Measurements from ENCODE around the gene CABP5.
A peak's percentile ranks its signal among the peaks of the same experiment; 100 is the strongest.
"Not testable (repeated sequence)": the region's sequence is repeated elsewhere in the genome, so short reads cannot be mapped to it uniquely, and the experiment has no call there.

The CABP5 gene

DNA sequence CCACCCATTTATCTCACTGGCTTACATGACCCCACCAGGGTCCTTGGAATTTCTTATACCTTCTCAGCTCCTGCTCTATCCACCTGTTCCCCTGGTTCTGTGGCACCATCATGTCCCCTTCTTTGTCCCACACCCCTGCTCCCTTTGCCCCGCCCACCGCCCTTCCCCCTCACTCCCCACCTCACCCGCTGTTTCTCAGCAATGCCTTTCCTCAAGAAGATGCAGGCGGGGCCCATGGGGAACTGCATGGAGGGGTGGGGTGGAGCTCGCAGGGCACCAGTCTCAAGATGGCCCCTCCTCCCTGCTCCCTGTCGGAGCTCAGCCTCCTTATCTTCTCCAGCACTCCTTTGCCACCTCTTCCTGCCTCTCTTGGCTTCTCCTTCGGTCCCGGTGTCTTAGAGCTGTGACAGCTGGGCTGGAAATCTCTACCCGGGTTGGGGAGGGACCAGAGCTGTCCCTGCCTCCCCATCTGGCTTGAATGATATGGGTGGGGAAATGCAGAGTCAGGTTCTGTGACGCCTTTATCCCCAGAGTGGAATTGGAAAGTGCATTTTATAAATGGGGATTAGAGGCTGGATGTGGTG, at the start of gene CABP5:
CABP5 (minus strand) TSS at position 405 of the 584 bp plus-strand sequence; CDS start at position 248, 157 bp downstream.
- DNase-seq (ENCODE audit: low spot score), result no peak

DNA sequence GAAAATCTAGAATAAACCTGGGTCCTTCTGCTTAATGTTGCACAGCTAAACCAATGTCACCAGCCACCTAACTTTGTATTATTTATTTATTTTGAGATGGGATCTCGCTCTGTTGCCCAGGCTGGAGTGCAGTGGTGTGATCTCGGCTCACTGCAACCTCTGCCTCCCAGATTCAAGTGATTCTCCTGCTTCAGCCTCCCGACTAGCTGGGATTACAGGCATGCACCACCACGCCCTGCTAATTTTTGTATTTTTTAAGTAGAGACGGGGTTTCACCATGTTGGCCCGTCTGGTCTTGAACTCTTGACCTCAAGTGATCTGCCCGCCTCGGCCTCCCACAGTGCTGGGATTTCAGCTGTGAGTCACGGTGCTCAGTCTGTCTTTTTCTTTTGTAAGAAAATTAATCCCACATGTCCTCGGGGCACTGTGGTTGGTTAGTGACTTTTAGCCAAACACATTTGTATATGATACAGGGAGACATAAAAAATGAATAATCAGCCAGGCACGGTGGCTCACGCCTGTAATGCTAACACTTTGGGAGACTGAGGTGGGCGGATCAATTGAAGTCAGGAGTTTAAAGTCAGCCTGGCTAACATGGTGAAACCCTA, 47.3 kb upstream of the CABP5 start:
- DNase-seq (ENCODE audit: low spot score), result not testable (repeated sequence)

DNA sequence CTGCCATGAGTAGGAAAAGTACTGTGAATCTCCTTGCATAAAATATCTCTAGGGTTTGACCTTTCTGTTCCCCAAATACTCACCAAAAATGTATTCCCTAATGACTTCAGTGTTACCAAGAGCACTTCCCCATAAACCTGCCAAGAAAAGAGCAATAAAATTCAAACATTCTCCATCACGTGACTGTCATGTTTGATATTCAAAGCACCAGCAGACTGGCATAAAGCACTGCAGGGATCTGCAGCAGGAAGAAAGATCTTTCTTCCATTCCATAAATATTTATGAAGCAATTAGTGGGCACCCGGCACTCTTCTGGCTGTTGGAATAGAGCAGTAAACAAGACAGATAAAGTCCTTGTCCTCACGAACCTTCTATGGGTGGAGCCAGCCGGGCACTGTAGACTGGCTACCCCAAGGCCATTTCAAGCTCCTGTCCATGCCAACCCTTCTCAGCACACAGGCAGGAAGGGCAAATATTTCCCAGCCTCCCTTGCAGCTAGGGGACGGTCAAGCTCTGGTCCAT, 46.5 kb upstream of the CABP5 start:
- no peak for DNase-seq (ENCODE audit: low spot score)

DNA sequence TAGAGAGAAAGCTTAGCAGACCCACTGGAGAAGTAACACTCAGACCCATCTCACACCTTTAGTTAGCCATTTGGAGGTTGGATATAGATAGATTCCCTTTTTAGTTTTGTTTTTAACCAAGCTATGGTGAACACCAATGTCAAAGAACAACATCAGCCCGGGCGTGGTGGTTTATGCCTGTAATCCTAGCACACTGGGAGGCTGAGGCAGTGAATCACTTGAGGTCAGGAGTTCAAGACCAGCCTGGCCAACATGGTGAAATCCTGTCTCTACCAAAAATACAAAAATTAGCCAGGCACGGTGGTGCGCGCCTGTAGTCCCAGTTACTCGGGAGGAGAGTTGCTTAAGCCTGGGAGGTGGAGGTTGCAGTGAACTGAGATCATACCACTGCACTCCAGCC, 45.1 kb upstream of the CABP5 start:
- DNase-seq (ENCODE audit: low spot score), result not testable (repeated sequence)

DNA sequence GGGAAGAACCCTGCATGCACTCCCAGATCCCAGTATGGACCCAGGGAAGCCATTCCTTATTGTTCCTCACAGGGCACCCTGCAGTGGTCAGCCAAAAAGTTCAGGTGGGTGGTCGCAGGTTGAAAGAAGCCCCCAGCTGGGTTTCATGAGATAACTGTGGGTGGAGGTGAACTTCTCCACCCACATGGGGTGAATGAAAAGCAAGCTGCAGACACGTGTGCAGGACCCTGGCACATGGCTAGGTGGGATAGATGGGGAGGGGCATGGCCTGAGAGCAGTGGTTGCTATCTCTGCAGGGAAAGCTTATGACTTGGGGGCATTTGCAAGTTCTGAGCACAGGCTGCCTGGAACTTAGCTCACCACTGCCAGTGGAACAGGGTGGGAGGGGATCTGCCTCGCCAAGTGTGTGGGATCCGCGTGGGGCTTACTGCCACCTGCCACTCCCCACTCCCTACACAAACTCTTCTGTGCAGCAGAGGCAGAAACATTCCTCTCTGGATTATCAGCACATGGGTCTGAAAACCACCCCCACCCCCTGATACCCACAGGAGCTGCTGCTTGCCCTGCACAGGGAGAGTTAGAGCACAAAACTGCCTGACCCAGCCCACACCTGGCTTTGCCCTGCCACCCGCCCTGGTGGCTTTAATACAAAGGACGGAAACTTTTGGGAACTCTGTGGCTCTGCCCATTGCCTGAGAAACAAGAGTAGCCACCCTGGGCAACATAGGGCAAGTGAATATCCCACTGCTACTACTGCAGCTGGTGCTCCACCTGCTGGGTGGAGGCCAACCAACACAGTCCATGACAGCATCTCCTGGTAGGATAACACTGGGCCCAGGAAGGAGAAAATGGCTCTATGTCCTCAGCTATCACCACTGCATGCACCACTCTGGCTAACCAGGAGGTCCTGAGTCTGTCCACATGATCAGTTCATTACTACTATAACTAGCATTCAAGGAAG, 42.3 kb upstream of the CABP5 start:
- DNase-seq (ENCODE audit: low spot score), result peak; percentile 26

DNA sequence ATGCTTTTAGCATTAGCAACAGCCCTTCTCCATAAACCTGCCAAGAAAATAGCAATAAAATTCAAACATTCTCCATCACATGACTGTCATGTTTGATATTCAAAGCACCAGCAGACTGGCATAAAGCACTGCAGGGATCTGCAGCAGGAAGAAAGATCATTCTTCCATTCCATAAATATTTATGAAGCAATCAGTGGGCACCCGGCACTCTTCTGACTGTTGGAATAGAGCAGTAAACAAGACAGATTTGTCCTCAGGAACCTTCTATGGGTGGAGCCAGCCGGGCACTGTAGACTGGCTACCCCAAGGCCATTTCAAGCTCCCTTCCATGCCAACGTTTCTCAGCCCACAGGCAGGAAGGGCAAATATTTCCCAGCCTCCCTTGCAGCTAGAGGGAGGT, 41.2 kb upstream of the CABP5 start:
- no peak for DNase-seq (ENCODE audit: low spot score)

DNA sequence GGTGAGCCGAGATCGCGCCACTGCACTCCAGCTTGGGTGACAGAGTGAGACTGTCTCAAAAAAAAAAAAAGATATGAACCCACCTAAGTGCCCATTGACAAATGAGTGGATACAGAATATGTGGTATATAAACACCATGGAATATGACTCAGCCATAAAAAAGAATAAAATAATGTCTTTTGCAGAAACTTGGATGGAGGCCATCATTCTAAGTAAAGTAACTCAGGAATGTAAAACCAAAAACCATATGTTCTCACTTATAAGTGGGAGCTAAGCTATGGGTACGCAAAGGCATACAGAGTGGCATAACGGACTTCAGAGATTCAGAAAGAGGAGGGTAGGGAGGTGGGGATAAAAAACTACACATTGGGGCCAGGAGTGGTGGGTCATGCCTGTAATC, 37.2 kb upstream of the CABP5 start:
- no peak for DNase-seq (ENCODE audit: low spot score)

DNA sequence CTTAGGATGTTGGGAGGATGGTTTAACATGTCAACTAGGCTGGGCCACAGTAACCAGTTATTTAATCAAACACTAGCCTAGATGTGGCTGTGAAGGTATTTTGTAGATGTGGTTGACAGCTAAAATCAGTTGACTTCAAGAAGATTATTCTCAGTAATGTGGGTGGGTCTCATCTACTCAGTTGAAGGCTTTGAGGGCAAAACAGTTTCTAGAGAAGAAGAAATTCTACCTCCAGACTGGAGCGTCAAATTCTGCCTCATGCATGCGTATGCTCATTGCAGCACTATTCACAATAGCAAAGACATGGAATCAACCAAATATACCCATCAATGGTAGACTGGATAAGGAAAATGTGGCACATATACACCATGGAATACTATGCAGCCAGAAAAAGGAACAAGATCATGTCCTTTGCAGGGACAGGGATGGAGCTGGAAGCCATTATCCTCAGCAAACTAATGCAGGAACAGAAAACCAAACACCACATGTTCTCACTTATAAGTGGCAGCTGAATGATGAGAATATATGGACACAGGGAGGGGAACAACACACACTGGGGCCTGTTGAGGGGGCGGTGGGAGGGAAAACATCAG, 26.4 kb upstream of the CABP5 start:
- DNase-seq (ENCODE audit: low spot score), result not testable (repeated sequence)

DNA sequence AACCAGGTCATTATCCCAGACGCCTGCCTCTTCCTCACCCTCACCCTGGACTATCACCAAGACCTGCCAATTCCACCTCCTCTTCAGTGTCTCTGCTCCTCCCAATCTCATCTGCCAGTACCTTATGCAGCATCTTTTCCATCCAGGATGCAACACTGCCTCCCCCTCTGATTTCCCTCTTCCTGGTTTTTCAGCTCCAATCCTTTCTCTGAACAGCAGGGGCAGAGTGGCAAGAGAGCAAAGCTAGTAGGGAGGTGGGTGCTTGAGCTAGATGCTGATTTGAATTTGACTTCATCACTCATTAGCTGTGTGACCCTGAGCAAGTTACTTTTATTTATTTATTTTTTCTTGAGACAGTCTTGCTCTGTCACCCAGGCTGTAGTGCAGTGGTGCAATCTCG, 25.6 kb upstream of the CABP5 start:
- peak; percentile 26 for DNase-seq (ENCODE audit: low spot score)

DNA sequence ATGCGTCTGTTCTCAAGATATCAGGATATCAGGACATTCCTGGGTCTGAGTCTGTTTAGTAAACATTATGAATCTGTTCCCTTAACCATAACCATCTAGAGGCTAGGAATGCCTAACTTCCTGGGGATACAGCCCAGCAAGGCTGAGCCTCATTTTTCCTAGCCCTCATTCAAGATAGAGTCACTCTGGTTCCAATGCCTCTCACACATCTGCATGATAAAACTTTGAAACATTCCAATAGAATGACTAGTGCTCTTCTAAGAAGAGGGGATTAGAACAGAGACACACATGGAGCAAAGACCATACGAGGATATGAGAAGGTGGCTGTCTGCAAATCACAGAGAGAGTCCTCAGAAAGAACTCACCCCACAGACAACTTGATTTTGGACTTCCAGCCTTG, 20.6 kb upstream of the CABP5 start:
- no peak for DNase-seq (ENCODE audit: low spot score)

DNA sequence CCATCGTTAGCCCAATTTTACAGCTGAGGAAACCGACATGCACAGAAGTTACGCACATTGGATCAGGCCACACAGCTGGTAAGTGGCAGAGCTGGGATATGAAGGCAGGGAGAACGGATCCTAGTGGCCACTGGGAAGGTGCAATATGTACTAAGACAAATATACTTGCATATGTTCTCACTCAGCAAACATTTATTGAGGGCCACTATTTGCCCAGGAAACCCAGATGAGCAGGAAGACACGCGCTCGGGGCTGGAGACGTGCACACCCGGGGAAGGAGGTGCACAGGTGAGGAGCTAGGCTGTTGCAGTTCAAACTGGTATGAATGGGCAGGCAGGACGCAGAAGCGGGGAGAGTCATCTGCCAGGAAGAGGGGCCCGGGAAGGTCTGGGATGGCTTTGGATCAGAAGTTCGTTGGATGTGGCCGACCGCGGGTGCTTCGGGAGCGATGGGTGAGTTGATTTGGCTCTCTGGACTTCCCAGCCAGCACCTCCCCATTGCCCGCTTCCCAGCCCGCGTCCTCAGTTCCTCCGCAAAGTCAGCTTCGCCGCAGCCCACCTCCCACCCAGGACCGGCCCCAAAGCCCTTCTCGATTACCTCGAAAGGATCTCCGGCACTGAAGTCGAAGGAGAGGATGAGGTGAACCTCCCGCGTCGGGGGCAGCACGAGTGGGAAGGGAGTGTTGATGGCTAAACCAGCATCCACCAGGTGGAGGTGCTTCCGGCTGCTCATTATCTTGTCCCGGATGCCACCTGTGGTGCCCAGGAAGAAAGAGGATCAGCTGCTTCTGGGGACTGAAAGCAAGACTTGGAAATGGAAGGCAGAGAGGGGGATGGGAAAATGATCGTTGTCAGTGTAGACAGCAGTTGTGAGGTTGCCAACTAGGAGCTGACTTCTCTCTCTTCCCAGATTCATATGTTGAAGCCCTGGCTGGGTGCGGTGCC, 17.8 kb upstream of the CABP5 start:
- no peak for DNase-seq (ENCODE audit: low spot score)

DNA sequence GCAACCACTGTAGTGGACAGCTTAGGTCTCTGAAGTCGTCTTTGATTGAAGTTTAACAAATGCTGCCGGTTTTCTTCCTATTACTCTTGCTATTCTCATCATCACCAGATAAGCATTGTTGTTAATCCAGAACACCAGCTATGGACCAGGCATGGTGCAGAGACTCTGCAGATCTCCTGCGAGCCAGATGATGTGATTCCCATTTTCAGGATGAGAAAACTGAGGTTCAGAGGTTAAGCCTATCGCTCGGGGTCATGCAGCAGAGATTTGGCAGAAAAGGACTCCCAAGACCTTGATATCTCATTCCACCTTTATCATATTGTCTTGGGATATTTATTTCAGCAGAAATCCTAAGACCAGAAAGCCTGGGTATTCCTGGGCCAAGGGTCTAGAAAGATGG, 16.5 kb upstream of the CABP5 start:
- no peak for DNase-seq (ENCODE audit: low spot score)

DNA sequence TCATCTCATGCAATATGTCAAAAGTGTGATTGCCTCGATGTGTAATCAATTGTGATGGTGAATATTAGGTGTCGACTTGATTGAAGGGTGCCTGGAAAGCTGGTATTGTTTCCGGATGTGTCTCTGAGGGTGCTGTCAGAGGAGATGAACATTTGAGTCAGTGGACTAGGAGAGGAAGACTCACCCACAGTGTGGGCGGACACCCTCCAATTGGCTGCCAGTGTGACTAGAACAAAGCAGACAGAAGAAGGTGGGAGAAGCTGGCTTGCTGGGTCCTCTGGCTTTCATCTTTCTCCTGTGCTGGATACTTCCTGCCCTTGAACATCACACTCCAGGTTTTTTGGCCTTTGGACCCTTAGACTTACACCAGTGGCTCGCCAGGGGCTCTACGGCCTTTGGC, 15.5 kb upstream of the CABP5 start:
- no peak for DNase-seq (ENCODE audit: low spot score)

DNA sequence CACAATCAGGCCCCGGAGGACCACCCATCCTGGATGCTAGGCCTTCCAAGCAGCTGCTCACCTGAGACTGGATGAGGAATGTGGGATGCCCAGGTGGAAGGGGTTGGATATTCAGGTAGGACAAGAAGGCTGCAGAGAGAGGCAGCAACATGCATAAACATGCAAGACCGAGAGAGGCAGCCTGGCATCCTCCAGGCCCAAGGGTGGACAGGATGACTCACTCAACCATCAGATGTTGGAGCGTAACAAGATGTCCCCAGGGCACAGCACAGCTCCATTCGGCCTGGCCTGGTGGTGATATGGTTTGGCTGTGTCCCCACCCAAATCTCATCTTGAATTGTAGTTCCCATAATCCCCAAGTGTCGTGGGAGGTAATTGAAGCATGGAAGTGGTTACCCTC, 10.0 kb upstream of the CABP5 start:
- no peak for DNase-seq (ENCODE audit: low spot score)

DNA sequence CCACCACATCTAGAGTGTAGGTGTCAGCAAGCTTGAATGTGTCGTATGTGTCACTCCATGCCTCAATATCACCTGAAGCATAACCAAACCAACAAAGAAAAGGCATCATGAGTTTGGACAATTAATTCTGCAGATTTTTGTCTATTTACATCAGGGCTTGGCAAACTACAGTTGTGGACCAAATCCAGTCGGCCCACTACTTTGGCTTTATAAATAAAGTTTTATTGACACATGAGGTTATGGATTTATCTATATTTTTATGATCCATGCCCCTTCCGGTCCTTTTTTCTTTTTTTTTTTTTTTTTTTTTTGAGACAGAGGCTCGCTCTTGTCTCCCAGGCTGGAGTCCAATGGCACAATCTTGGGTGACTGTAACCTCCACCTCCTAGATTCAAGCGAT, 9.2 kb upstream of the CABP5 start:
- no peak for DNase-seq (ENCODE audit: low spot score)

DNA sequence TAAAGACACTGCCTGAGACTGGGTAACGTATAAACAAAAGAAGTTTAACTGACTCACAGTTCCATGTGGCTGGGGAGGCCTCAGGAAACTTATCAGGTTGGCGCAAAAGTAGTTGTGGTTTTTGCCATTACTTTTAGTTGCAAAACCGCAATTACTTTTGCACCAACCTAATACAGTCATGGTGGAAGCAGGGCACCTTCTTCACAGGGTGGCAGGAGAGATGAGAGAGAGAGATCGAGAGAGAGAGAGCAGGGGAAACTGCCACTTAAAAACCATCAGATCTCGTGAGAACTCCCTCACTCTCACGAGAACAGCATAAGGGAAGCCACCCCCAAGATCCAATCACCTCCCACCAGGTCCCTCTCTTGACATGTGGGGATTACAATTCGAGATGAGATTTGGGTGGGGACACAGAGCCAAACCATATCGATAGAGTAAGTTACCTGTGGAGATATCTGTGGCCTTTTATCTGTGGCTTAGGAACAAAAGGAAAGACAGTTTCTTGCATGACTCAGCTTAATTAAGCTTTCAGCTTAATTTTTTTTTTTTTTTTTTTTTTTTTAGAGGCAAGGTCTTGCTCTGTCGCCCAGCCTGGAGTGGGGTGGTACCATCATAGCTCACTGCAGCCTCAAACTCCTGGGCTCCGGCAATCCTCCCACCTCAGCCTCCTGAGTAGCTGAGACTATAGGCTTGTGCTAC, 7.6 kb upstream of the CABP5 start:
- no peak for DNase-seq (ENCODE audit: low spot score)

DNA sequence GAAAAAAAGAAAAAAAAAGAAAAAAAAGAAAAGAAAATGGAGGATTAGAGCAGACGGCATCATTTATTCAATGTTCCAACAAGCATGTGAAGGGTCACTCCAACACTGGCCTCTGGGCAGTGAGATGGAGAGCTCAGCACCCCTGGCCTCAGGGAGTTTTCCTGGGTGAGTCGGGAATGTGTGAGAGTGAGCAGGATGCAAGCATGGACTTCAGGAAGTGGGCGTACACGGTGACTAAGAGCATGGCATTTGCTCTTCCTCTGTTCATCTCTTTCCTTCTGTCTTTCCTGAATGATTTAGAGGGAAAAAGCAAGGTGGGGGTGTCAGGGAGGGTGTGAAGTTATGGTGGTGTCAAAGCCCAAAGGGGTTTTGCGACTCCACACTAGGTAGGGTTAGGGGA, 682 bp upstream of the CABP5 start:
- DNase-seq (ENCODE audit: low spot score), result no peak

DNA sequence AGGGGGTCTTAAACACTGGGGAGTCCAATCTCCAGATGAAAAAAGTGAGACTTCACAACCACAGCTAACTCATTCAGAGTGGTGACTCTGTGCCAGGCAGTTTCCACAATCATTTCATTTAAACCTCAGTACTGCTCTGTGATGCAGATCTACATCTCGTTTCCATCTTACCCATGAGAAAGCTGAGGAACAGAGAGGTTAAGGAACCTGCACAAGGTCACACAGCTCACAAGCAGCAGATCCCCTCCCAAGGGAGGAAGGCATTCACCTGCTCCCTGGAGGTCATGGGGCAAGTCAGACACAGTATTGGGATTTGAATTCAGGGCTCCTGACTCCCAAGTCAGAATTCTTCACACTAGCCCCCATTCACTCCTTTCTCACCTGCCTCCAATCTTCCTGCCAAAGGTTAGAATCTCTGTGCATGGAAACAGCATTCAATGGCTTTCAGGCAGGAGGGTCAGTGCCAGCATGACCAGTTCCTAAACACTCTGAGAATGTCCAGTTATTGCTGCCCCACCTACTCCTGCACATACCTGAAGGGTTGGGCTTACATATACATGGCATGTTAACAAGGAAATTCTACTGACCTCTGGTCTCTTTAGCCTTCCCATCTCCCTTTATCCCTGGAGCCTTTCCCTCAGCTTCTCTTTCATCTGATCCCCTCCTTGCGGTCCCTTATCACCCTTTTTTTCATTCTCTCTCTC, 1.9 kb downstream of the CABP5 start:
- DNase-seq (ENCODE audit: low spot score), result no peak

DNA sequence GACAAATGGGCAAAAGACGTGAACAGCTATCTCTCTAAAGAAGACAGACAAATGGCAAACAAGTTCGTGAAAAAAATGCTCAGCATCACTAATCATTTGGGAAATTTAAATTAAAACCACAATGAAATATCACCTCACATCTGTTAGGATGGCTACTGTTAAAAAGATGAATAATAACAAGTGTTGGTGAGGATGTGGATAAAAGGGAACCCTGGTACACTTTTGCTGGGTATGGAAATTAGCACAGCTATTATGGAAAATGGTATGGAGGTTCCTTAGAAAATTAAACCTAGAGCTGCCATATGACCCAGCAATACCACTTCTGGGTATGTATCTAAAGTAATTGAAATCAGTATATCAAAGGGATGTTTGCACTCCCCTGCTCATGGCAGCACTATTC, 7.1 kb downstream of the CABP5 start:
- DNase-seq (ENCODE audit: low spot score), result no peak

DNA sequence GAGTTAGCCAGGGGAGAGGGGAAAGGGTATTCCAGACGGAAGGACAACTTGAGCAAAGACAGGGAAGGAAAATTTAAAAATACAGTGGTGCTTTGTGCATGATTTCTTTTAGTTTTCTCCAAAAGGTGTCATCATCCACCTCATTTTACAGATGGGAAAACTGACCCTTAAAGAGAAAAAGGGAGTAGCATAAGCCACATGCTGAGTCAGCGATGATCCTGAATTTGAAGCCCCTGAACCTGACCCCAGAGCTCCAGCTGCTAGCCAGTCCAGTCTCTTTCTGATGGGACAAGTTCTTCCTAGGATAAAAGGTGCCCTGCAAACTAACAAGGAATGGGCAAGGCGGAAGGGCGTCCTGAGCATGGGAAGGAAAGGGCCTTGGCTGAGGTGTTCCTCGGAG, 10.3 kb downstream of the CABP5 start:
- DNase-seq (ENCODE audit: low spot score), result no peak
